Upper lobe of right lung (tissue), 1 donor: Measurements from ENCODE around the gene EDEM2. TPM values are rescaled to one million over a fixed set of nuclear protein-coding genes. Genes with fewer than 3 reads are reported as not detected.
"Not testable (repeated sequence)": the region's sequence is repeated elsewhere in the genome, so short reads cannot be mapped to it uniquely, and the experiment has no call there.

Source experiments
- ATAC-seq: fragments of 200-7000 bp; cut with Tn5 transposase; one replicate; pipeline ENCODE4 v1.9.1; 2020; ENCODE audit warnings: mild to moderate bottlenecking, moderate library complexity
- DNase-seq: peaks from one replicate; pipeline ENCODE4 v3.0.0-alpha.2; 2020
- H3K27ac ChIP-seq: fragments of 200-600 bp; one replicate; pipeline ENCODE4 v1.8.0; 2022
- H3K27me3 ChIP-seq: fragments of 200-600 bp; one replicate; pipeline ENCODE4 v1.8.0; 2022; ENCODE audit warnings: mild to moderate bottlenecking
- H3K36me3 ChIP-seq: fragments of 200-600 bp; one replicate; pipeline ENCODE4 v1.8.0; 2022
- H3K4me1 ChIP-seq: fragments of 200-600 bp; one replicate; pipeline ENCODE4 v1.8.0; 2022
- H3K4me3 ChIP-seq: fragments of 200-600 bp; one replicate; pipeline ENCODE4 v1.8.0; 2022; ENCODE audit warnings: mild to moderate bottlenecking
- H3K9me3 ChIP-seq: fragments of 200-600 bp; one replicate; pipeline ENCODE4 v1.8.0; 2022
- intact Hi-C: fragments of 100-400 bp; cut with DNase I; formaldehyde crosslinking; loops from one replicate; pipeline ENCODE4 v1.11.0; 2022
- total RNA-seq: library from RNA; stranded (reverse); fragmentation: NEBNext Ultra II Directional; extraction: Animal tissue kit (Norgen Biotek cat#: 25700); gene quantifications from one replicate; pipeline ENCODE4 v1.2.1, GENCODE V29; 2021
- TF ChIP-seq, protein P1 (sequence below): fragments of 200-600 bp; IDR thresholded peaks from one replicate; pipeline ENCODE4 v1.8.0; 2022; ENCODE audit warnings: antibody characterized with exemption
- donor health status: DM: no; HTN: yes; CAD: no; lungs with severe emphysema.

Gene EDEM2
- total RNA-seq, 1 donor from 2014 or later = 39.2 TPM

DNA sequence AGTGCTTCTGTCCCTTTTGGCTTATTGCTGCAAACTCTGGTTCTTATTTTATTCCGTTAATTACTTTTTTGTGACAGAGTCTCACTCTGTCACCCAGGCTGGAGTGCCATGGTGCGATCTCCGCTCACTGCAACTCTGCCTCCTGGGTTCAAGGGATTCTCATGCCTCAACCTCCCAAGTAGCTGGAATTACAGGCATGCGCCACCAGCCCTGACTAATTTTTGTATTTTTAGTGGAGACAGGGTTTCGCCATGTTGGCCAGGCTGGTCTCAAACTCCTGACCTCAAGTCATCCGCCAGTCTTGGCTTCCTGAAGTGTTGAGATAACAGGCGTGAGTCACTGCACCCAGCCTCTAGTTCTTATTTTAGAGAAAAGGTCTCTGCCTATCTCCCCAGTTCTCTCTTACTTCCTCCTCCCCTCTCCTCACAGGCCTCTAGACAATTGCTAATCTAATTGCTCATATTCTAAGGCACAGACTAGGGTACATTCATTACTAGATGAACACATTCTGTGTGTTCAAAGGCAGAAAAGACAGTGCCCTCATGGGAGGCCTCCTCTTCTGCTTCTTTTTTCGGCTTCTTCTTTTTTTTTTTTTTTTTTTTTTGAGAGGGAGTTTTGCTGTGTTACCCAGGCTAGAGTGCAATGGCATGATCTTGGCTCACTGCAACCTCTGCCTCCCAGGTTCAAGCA, 27.0 kb downstream of the EDEM2 start:
- Histone ChIP-seq H3K36me3 (peaks cover 100% of the 10 kb centered on the region), H3K4me1 (no peaks in the 10 kb centered on the region), H3K27ac (no peak overlapping the region), H3K4me3 (no peak overlapping the region), H3K27me3 (no peaks in the 10 kb centered on the region), H3K9me3 (no peaks in the 10 kb centered on the region)
- intact Hi-C loops = no loop called here
- no peak for DNase-seq
- TF ChIP-seq, protein P1, sequence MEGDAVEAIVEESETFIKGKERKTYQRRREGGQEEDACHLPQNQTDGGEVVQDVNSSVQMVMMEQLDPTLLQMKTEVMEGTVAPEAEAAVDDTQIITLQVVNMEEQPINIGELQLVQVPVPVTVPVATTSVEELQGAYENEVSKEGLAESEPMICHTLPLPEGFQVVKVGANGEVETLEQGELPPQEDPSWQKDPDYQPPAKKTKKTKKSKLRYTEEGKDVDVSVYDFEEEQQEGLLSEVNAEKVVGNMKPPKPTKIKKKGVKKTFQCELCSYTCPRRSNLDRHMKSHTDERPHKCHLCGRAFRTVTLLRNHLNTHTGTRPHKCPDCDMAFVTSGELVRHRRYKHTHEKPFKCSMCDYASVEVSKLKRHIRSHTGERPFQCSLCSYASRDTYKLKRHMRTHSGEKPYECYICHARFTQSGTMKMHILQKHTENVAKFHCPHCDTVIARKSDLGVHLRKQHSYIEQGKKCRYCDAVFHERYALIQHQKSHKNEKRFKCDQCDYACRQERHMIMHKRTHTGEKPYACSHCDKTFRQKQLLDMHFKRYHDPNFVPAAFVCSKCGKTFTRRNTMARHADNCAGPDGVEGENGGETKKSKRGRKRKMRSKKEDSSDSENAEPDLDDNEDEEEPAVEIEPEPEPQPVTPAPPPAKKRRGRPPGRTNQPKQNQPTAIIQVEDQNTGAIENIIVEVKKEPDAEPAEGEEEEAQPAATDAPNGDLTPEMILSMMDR = no peak
- ATAC-seq = peak; percentile 89

DNA sequence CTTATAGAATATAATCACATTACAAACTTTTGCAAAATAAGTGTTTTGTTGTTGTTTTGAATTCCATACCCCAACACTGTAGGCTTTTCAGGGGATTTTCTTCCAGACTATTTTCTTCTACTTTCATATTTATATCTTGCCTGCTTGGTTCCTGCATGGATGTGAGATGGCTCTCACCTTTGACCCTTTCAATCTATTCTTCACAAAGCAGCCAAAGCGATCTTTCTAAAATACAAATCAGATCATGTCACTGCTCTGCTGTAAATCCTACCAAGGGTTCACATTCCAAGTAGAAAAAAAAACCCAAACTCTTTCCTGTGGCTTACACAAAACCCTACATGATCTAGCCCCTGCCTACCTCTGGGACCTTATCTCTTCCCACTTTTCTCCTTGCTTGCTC, 29.5 kb downstream of the EDEM2 start:
- Histone ChIP-seq H3K27ac (peak overlapping the region; percentile 1), H3K27me3 (no peaks in the 10 kb centered on the region), H3K36me3 (peaks cover 88% of the 10 kb centered on the region), H3K9me3 (no peaks in the 10 kb centered on the region), H3K4me3 (no peak overlapping the region), H3K4me1 (no peaks in the 10 kb centered on the region)
- TF ChIP-seq, protein P1 = no peak
- intact Hi-C loops = no loop called here
- no peak for DNase-seq
- ATAC-seq = no peak

DNA sequence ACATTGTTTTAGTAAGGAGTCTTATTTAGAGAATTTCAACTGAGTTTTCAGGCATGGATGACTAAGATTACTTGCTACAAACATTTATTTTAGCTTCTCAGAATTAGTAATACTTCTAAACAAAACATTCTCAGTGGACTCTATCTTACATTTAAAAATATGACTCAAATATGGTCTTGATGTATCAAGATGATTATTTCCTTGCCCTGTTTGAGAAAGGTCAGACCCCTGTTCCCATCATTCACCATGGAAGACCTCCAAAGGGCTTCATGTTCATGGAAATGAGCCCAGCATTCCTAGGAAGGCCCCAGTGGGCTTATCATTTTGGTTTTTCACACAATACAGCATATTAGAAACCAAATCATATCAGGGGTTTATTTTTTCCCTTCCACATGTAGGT, 29.9 kb downstream of the EDEM2 start:
- TF ChIP-seq, protein P1 = no peak
- H3K36me3 ChIP-seq = peaks cover 83% of the 10 kb centered on the region
- H3K4me3 ChIP-seq = no peak overlapping the region
- H3K9me3 ChIP-seq = no peaks in the 10 kb centered on the region
- DNase-seq (no peak), ATAC-seq (no peak)
- H3K27me3 ChIP-seq = no peaks in the 10 kb centered on the region
- intact Hi-C loops = no loop called here
- H3K4me1 ChIP-seq = no peaks in the 10 kb centered on the region
- H3K27ac ChIP-seq = peak overlapping the region; percentile 1

DNA sequence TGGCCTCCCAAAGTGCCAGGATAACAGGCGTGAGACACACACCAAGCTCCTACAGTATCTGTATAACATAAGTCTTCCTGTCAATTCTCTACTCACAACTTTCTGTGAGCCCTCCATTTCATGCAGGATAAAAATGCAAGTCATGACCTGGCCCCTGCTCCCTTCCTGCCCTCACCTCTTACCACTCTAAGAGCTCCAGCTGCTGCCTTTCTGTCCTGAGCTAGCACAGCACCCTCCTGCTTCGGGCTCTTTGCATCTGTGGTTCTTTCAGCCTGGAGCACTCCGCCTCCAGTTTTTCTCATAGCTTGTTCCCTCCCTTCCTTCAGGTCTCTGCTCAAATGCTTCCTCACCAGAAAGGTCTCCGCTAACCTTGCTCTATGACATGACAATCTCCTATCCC, 30.9 kb downstream of the EDEM2 start:
- TF ChIP-seq, protein P1 = no peak
- Histone ChIP-seq H3K36me3 (peaks cover 74% of the 10 kb centered on the region), H3K27ac (no peak overlapping the region), H3K27me3 (no peaks in the 10 kb centered on the region), H3K4me1 (no peaks in the 10 kb centered on the region), H3K4me3 (no peak overlapping the region), H3K9me3 (no peaks in the 10 kb centered on the region)
- ATAC-seq (no peak), DNase-seq (no peak)
- intact Hi-C loops = no loop called here

DNA sequence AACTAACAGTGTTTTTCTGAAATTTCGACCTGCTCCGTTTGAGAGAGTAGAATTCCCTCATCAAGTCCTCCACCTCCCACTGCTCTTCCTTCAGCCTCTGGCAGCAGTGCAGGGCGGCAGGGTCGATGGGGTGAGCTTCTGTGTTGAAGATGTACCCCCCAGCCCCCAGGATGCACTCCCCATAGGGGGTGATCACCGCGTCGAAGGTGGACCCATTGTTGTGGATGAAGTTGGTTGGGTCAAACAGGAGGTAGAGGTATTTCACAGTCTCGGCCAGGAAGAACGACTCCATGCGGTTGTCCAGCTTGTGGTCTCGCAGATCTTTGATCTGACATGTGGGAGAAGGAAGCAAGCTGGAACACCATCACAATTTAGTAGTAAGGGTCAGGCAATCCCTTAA, 31.5 kb downstream of the EDEM2 start:
- intact Hi-C loops = no loop called here
- DNase-seq (no peak), ATAC-seq (no peak)
- Histone ChIP-seq H3K9me3 (no peaks in the 10 kb centered on the region), H3K4me3 (no peak overlapping the region), H3K27me3 (no peaks in the 10 kb centered on the region), H3K4me1 (no peaks in the 10 kb centered on the region), H3K36me3 (peaks cover 67% of the 10 kb centered on the region), H3K27ac (no peak overlapping the region)
- TF ChIP-seq, protein P1 = no peak

DNA sequence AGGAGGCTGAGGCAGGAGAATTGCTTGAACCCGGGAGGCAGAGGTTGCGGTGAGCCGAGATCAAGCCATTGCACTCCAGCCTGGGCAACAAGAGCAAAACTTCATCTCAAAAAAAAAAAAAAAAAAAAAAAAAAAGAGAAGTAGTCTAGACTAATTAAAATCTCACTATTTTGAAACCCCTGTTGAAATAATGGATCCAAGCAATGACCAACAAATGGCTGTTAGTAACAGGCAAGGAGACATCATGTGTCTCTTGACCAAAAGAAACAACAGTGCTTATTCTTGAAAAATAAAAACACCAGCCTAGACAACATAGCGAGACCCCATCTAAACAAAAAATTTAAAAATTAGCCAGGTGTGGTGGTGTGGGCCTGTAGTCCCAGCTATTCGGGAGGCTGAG, 34.9 kb downstream of the EDEM2 start:
- DNase-seq, H3K27ac ChIP-seq, H3K4me3 ChIP-seq, H3K27me3 ChIP-seq, H3K9me3 ChIP-seq, H3K4me1 ChIP-seq, intact Hi-C loops, ATAC-seq: not testable (repeated sequence)
- H3K36me3 ChIP-seq = peaks cover 42% of the 10 kb centered on the region
